Mesenchymal stem cell (in vitro differentiated cells and primary cell): Measurements from ENCODE around the gene CYTH4.
A peak's percentile ranks its signal among the peaks of the same experiment; 100 is the strongest.

Source experiments
- DNase-seq: peaks from one replicate; pipeline ENCODE4 v3.0.0-alpha.2; 2013
- H2AFZ ChIP-seq: one replicate; pipeline ENCODE4 v1.6.1; 2013; ENCODE audit warnings: low read depth, mild to moderate bottlenecking, control low read depth, inconsistent platforms, low read length, moderate library complexity
- H2AK5ac ChIP-seq: 2 replicates; pipeline ENCODE4 v1.6.1; 2013; ENCODE audit warnings: low read length, moderate library complexity, mild to moderate bottlenecking, inconsistent platforms; ENCODE audit not compliant: severe bottlenecking
- H2BK120ac ChIP-seq: one replicate; pipeline ENCODE4 v1.6.1; 2013; ENCODE audit warnings: low read depth, mild to moderate bottlenecking, inconsistent platforms, low read length, moderate library complexity
- H2BK12ac ChIP-seq, 2 experiments: one replicate each; pipeline ENCODE4 v1.6.1; 2013; ENCODE audit warnings: inconsistent platforms in 2 of 2, low read length in 2 of 2, mild to moderate bottlenecking in 2 of 2, moderate library complexity in 2 of 2, control low read depth in 1 of 2
- H2BK15ac ChIP-seq: one replicate; pipeline ENCODE4 v1.6.1; 2013; ENCODE audit warnings: mild to moderate bottlenecking, low read depth, inconsistent platforms; ENCODE audit not compliant: poor library complexity, severe bottlenecking
- H2BK5ac ChIP-seq: 2 replicates; pipeline ENCODE4 v1.6.1; 2013; ENCODE audit warnings: low read depth, mild to moderate bottlenecking, low read length, control low read depth, inconsistent platforms; ENCODE audit not compliant: poor library complexity, severe bottlenecking
- H3K14ac ChIP-seq, 2 experiments: one replicate each; pipeline ENCODE4 v1.6.1; 2013; ENCODE audit warnings: inconsistent platforms in 2 of 2, low read length in 2 of 2, control low read depth in 1 of 2, mild to moderate bottlenecking in 1 of 2, moderate library complexity in 1 of 2
- H3K18ac ChIP-seq, 2 experiments: one replicate each; pipeline ENCODE4 v1.6.1; 2013; ENCODE audit warnings: inconsistent platforms in 2 of 2, low read length in 2 of 2, control low read depth in 1 of 2, low read depth in 1 of 2, mild to moderate bottlenecking in 1 of 2
- H3K23ac ChIP-seq, 2 experiments: one replicate each; pipeline ENCODE4 v1.6.1; 2013; ENCODE audit warnings: inconsistent platforms in 2 of 2, low read length in 2 of 2, mild to moderate bottlenecking in 2 of 2, moderate library complexity in 2 of 2, control low read depth in 1 of 2
- H3K27ac ChIP-seq: 2 replicates; pipeline ENCODE4 v1.5.1; 2013; ENCODE audit warnings: mild to moderate bottlenecking, moderate library complexity, low read length, control low read depth, inconsistent platforms; ENCODE audit not compliant: poor library complexity, severe bottlenecking
- H3K27me3 ChIP-seq, 2 experiments: 2 replicates each; pipeline versions ENCODE4 v1.6.1 to v1.7.0; 2013; ENCODE audit warnings: low read length in 2 of 2, mild to moderate bottlenecking in 2 of 2, moderate library complexity in 2 of 2, control low read depth in 1 of 2, inconsistent platforms in 1 of 2; ENCODE audit not compliant: control insufficient read depth in 1 of 2, insufficient read depth in 1 of 2
- H3K36me3 ChIP-seq, 2 experiments: 2 replicates each; pipeline versions ENCODE4 v1.6.1 to v1.7.0; 2013; ENCODE audit warnings: low read length in 2 of 2, control low read depth in 1 of 2, inconsistent platforms in 1 of 2, low read depth in 1 of 2, mild to moderate bottlenecking in 1 of 2; ENCODE audit not compliant: insufficient read depth in 2 of 2, control insufficient read depth in 1 of 2
- H3K4ac ChIP-seq, 2 experiments: one replicate each; pipeline ENCODE4 v1.6.1; 2013; ENCODE audit warnings: inconsistent platforms in 2 of 2, low read length in 2 of 2, mild to moderate bottlenecking in 2 of 2, moderate library complexity in 2 of 2, control low read depth in 1 of 2, low read depth in 1 of 2
- H3K4me1 ChIP-seq: 2 replicates; pipeline ENCODE4 v1.6.1; 2013; ENCODE audit warnings: low read depth, low read length, control low read depth; ENCODE audit not compliant: control insufficient read depth, insufficient read depth
- H3K4me2 ChIP-seq: 2 replicates; pipeline ENCODE4 v1.6.1; 2013; ENCODE audit warnings: low read length, mild to moderate bottlenecking, inconsistent platforms; ENCODE audit not compliant: poor library complexity, severe bottlenecking
- H3K4me3 ChIP-seq, 2 experiments: 2 replicates each; pipeline versions ENCODE4 v1.5.1 to v1.7.0; 2013; ENCODE audit warnings: low read length in 2 of 2, mild to moderate bottlenecking in 2 of 2, control low read depth in 1 of 2, low read depth in 1 of 2; ENCODE audit not compliant: insufficient read depth in 1 of 2
- H3K79me1 ChIP-seq: replicated peaks from 2 replicates; pipeline ENCODE4 v1.6.1; 2013; ENCODE audit warnings: mild to moderate bottlenecking, control low read depth, low read length, inconsistent platforms; ENCODE audit not compliant: poor library complexity, severe bottlenecking
- H3K9ac ChIP-seq: 2 replicates; pipeline ENCODE4 v1.7.0; 2013; ENCODE audit warnings: mild to moderate bottlenecking, low read length, moderate library complexity
- H3K9me3 ChIP-seq: 2 replicates; pipeline ENCODE4 v1.7.0; 2013; ENCODE audit warnings: mild to moderate bottlenecking, low read length; ENCODE audit not compliant: control insufficient read depth
- H4K8ac ChIP-seq: one replicate; pipeline ENCODE4 v1.6.1; 2013; ENCODE audit warnings: inconsistent platforms, mild to moderate bottlenecking, low read length, moderate library complexity
- H4K91ac ChIP-seq: one replicate; pipeline ENCODE4 v1.6.1; 2013; ENCODE audit warnings: mild to moderate bottlenecking, low read length, inconsistent platforms
- WGBS: methylation state at CpG from one replicate; pipeline ENCODE4 v1.1.7; 2013; ENCODE audit warnings: mixed read lengths; 5-methylcytosine and 5-hydroxymethylcytosine counted together

CYTH4 gene

DNA sequence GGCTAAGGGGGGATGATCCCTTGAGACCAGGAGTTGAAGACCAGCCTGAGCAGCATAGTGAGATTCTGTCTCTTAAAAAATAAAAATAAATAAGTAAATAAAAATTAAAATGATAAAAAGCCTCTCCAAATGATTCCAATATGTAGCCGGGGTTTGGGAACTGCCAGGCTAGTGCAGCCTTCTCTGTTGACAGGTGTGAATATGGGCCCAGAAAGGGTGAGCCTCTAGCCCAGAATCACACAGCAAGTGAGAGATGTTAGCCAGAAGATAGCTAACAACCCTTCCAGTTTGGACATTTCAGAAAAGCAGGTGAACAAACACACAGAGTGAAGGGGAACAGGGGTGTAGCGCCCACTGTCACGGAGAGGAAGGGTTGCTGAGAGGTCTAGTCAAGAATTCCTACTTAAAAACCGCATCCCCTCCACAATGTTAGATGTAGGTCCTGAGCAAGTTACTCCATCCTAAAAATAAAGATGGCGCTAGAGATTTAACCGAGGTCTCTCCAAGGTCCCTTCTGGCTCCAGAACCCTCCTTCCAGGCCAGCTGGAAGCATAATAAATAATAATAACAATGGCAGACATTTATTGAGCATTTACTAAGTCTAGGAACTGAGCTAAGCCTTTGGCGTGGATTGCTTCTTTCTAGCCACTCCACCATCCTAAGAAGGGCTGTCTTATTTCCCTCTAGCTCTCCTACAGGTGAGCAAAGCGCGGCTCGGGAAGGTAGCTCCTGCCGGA lies 51.6 kb downstream of the CYTH4 start:
- no peak overlapping the region for H4K8ac ChIP-seq

DNA sequence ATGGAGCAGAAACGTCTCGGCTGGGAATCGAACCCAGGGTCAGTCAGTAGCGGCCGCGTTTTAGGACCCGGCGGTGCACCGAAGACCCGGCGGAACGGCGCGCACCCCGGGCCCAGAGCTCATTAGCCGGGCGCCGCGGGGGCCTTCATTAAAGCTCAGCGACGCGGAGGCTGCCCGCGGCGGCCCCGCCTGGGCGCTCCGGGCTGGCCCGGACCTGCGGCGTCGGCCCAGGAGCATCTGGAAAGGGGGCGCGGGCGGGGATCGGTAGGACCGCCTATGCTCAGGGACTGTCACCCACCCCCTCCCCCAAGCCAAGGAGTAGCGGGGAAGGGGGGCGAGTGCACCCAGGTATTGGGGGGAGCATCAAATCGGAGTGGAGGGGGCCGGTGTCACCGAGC lies 52.2 kb downstream of the CYTH4 start:
- Histone ChIP-seq H4K91ac (peak overlapping the region; percentile 34), H3K27ac (no peak overlapping the region), H3K23ac (no peak overlapping the region), H3K18ac (peak overlapping the region in 1 of 2 experiments; percentile 6), H2AK5ac (peak overlapping the region; percentile 32), H3K79me1 (no peaks in the 10 kb centered on the region), H4K8ac (peak overlapping the region; percentile 32), H3K9me3 (no peaks in the 10 kb centered on the region), H3K4me1 (peaks cover 65% of the 10 kb centered on the region), H2BK15ac (peak overlapping the region; percentile 56), H3K4me3 (no peak overlapping the region), H2BK120ac (no peak overlapping the region), H2BK12ac (peak overlapping the region in 1 of 2 experiments; percentile 55), H2AFZ (peak overlapping the region; percentile 15), H3K4me2 (peak overlapping the region; percentile 59), H2BK5ac (no peak overlapping the region), H3K9ac (no peak overlapping the region), H3K4ac (no peak overlapping the region), H3K36me3 (no peaks in the 10 kb centered on the region), H3K27me3 (peaks cover 0 to 54% of the 10 kb centered on the region in 2 experiments), H3K14ac (peak overlapping the region in 1 of 2 experiments; percentile 7)
- no peak for DNase-seq
- 4% methylated on average over 27 of the region's 42 CpGs for whole genome bisulfite sequencing

More for the DNA sequence above, 51.6 kb downstream of the CYTH4 start:
- H2BK5ac ChIP-seq = no peak overlapping the region
- no peak for DNase-seq
- H2AFZ ChIP-seq = peak overlapping the region; percentile 15
- H3K9ac ChIP-seq = no peak overlapping the region
- no peak overlapping the region for H3K4ac ChIP-seq
- H3K23ac ChIP-seq = no peak overlapping the region
- H3K4me1 ChIP-seq = peaks cover 71% of the 10 kb centered on the region
- H3K14ac ChIP-seq = peak overlapping the region in 1 of 2 experiments; percentile 7
- H3K9me3 ChIP-seq = no peaks in the 10 kb centered on the region
- no peaks in the 10 kb centered on the region for H3K79me1 ChIP-seq
- H3K27me3 ChIP-seq = peaks cover 0 to 52% of the 10 kb centered on the region in 2 experiments
- WGBS = 47% methylated on average over 9 of the region's 11 CpGs
- no peak overlapping the region for H2BK120ac ChIP-seq
- no peak overlapping the region for H3K27ac ChIP-seq
- H4K91ac ChIP-seq = no peak overlapping the region
- no peaks in the 10 kb centered on the region for H3K36me3 ChIP-seq
- H3K18ac ChIP-seq = no peak overlapping the region
- peak overlapping the region; percentile 59 for H3K4me2 ChIP-seq
- H2BK12ac ChIP-seq = no peak overlapping the region
- H3K4me3 ChIP-seq = no peak overlapping the region
- no peak overlapping the region for H2BK15ac ChIP-seq
- H2AK5ac ChIP-seq = peak overlapping the region; percentile 33

DNA sequence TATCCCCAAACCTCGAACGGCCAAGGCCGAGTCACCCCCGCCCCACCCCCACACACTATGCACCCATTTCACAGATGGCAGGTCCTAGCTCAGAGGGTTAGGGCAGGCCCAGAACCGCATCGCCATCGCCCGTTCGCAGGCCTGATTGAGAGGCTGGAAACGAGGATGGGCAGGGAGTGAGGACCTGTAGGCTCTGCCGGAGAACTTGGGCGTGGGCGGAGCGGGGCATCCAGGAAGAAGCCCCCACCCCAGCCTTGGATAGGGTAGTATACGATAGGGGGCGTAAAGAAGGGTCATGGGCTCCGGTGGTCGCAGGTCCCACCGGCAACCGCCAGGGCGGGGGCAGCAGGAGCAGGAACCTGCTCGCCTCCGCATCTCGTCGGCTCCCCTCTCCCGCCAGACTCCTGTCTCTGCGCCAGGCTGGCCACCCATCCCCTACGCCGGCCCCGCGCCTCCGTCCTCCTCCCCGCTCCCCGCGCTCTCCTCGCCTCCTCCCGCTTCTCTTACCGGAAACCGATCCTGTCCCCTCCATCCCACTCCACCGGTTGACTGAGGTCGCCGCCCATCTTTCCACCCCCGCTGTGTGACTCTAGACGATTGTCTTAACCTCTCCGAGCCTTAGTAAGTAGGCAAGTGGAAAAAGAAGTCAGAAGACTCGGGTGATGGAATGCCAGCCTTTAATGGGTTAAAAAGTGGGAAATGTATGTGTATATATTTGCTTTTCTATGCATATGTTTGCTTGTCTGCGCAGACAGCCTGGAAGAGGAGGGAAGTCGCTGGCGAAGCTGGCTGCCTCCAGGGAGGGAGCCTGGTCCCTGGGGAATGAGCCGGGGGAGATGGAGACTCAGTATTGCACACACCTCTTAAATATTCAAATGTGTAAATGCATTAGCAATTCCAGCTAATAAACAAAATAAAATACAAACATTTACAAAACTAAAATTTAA lies 52.8 kb downstream of the CYTH4 start:
- Histone ChIP-seq H3K4me3 (peak overlapping the region; percentile 18 to 32), H2BK5ac (no peak overlapping the region), H4K8ac (peak overlapping the region; percentile 24), H3K27ac (peak overlapping the region; percentile 15), H3K79me1 (no peaks in the 10 kb centered on the region), H3K4me2 (peak overlapping the region; percentile 59), H2AK5ac (peak overlapping the region; percentile 4), H3K4me1 (peaks cover 58% of the 10 kb centered on the region), H2AFZ (no peak overlapping the region), H3K18ac (peak overlapping the region in 1 of 2 experiments; percentile 38), H3K27me3 (peaks cover 0 to 60% of the 10 kb centered on the region in 2 experiments), H3K4ac (no peak overlapping the region), H3K9ac (no peak overlapping the region), H3K9me3 (no peaks in the 10 kb centered on the region), H2BK120ac (no peak overlapping the region), H3K14ac (no peak overlapping the region), H2BK12ac (peak overlapping the region; percentile 18 to 55), H3K23ac (no peak overlapping the region), H3K36me3 (no peaks in the 10 kb centered on the region), H4K91ac (peak overlapping the region; percentile 34), H2BK15ac (peak overlapping the region; percentile 56)
- 3% methylated on average over 35 of the region's 50 CpGs for WGBS
- no peak for DNase-seq

DNA sequence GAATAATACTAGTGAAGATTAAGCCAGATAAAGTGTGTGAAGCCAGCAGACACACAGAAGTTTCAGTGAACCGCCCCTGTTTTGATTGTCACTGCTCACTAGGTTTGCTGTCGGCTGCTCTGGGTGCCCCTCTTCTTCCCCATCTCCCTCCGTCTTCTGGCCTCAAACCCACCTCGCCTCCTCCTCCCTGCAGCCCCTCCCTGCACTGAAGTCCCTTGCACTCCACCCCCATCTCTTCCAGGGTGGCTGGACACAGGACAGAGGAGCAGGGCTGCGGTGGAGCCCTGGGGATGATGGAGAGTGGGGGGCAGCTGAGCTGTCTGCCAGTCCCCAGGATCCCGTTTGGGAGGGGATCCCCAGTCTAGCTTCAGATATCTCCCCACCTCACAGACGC lies 53.5 kb downstream of the CYTH4 start:
- H3K4ac ChIP-seq = no peak overlapping the region
- no peak overlapping the region for H2AK5ac ChIP-seq
- DNase-seq = no peak
- peaks cover 0 to 67% of the 10 kb centered on the region in 2 experiments for H3K27me3 ChIP-seq
- H3K27ac ChIP-seq = no peak overlapping the region
- no peak overlapping the region for H2BK120ac ChIP-seq
- H2AFZ ChIP-seq = no peak overlapping the region
- no peak overlapping the region for H3K23ac ChIP-seq
- H3K4me3 ChIP-seq = no peak overlapping the region
- no peaks in the 10 kb centered on the region for H3K9me3 ChIP-seq
- no peak overlapping the region for H3K4me2 ChIP-seq
- no peak overlapping the region for H2BK12ac ChIP-seq
- H4K91ac ChIP-seq = no peak overlapping the region
- H3K4me1 ChIP-seq = peaks cover 53% of the 10 kb centered on the region
- no peak overlapping the region for H4K8ac ChIP-seq
- 11% methylated on average over 2 of the region's 7 CpGs for WGBS
- H3K79me1 ChIP-seq = no peaks in the 10 kb centered on the region
- H3K14ac ChIP-seq = no peak overlapping the region
- no peak overlapping the region for H2BK5ac ChIP-seq
- no peaks in the 10 kb centered on the region for H3K36me3 ChIP-seq
- no peak overlapping the region for H3K9ac ChIP-seq
- no peak overlapping the region for H2BK15ac ChIP-seq
- no peak overlapping the region for H3K18ac ChIP-seq
